Fibroblast of the conjunctiva (primary cell): Measurements from ENCODE around the gene PTPRN2.
"Not testable (repeated sequence)": the region's sequence is repeated elsewhere in the genome, so short reads cannot be mapped to it uniquely, and the experiment has no call there.

Experiments used
- DNase-seq: peaks from one replicate; pipeline ENCODE4 v3.0.0-alpha.2; 2010; ENCODE audit warnings: low read depth

The PTPRN2 gene

GRCh38 chr7:157789942-157790341 lies 797.7 kb downstream of the PTPRN2 start:
- no peak for DNase-seq

- no peak for DNase-seq
Measured at GRCh38 chr7:157789094-157789493, 798.5 kb downstream of the PTPRN2 start.

- DNase-seq: no peak
Measured at GRCh38 chr7:157788573-157788972, 799.0 kb downstream of the PTPRN2 start.

GRCh38 chr7:157787275-157787701 lies 800.3 kb downstream of the PTPRN2 start:
- DNase-seq: no peak

- DNase-seq: no peak
Measured at GRCh38 chr7:157786375-157787274, 801.0 kb downstream of the PTPRN2 start.

- no peak for DNase-seq
Measured at GRCh38 chr7:157785486-157786186, 802.0 kb downstream of the PTPRN2 start.

- no peak for DNase-seq
Measured at GRCh38 chr7:157784979-157785441, 802.6 kb downstream of the PTPRN2 start.

GRCh38 chr7:157784041-157784835 lies 803.4 kb downstream of the PTPRN2 start:
- DNase-seq: no peak

GRCh38 chr7:157782041-157782440 lies 805.6 kb downstream of the PTPRN2 start:
- DNase-seq: no peak

- no peak for DNase-seq
Measured at GRCh38 chr7:157780721-157781120, 806.9 kb downstream of the PTPRN2 start.

GRCh38 chr7:157780312-157780711 lies 807.3 kb downstream of the PTPRN2 start:
- DNase-seq: no peak

- no peak for DNase-seq
Measured at GRCh38 chr7:157779206-157779605, 808.4 kb downstream of the PTPRN2 start.

- not testable (repeated sequence) for DNase-seq
Measured at GRCh38 chr7:157777194-157777762, 810.3 kb downstream of the PTPRN2 start.

GRCh38 chr7:157775560-157776332 lies 811.9 kb downstream of the PTPRN2 start:
- DNase-seq: no peak

- no peak for DNase-seq
Measured at GRCh38 chr7:157775021-157775559, 812.5 kb downstream of the PTPRN2 start.

- no peak for DNase-seq
Measured at GRCh38 chr7:157774495-157774894, 813.1 kb downstream of the PTPRN2 start.

GRCh38 chr7:157773361-157773760 lies 814.3 kb downstream of the PTPRN2 start:
- DNase-seq: no peak

- no peak for DNase-seq
Measured at GRCh38 chr7:157772486-157773130, 815.0 kb downstream of the PTPRN2 start.

GRCh38 chr7:157771689-157772088 lies 815.9 kb downstream of the PTPRN2 start:
- no peak for DNase-seq

- DNase-seq: no peak
Measured at GRCh38 chr7:157770716-157771320, 816.8 kb downstream of the PTPRN2 start.
